Stomach (tissue), 9 donors: ENCODE data around the gene PLEKHM3. TPM values are rescaled to one million over a fixed set of nuclear protein-coding genes. Genes with fewer than 3 reads are reported as not detected.
A peak's percentile ranks its signal among the peaks of the same experiment; 100 is the strongest.

Source experiments
- DNase-seq, 2 donors: peaks; one replicate each; pipeline versions ENCODE4 v3.0.0 to v3.0.0-alpha.2; 2013 to 2019
- H3K27ac ChIP-seq, 5 donors: fragments of 200-600 bp in 4 of 5; sonication (generic) in 4 of 5; one replicate each; pipeline ENCODE4 v1.5.1; 2013 to 2019; ENCODE audit warnings: mild to moderate bottlenecking in 1 of 5, moderate library complexity in 1 of 5
- H3K27me3 ChIP-seq, 3 donors: fragments of 200-600 bp; sonication (generic); one replicate each; pipeline ENCODE4 v1.5.1; 2017 to 2019; ENCODE audit warnings: mixed run types in 1 of 3
- H3K36me3 ChIP-seq, 4 donors: fragments of 200-600 bp; sonication (generic); 1 replicate in 3 of 4; 2 replicates in 1 of 4; pipeline ENCODE4 v1.5.1; 2016 to 2019
- H3K4me1 ChIP-seq, 4 donors: fragments of 200-600 bp; sonication (generic); one replicate each; pipeline ENCODE4 v1.5.1; 2016 to 2019
- H3K4me3 ChIP-seq, 4 donors: fragments of 200-600 bp; sonication (generic) in 3 of 4; one replicate each; pipeline ENCODE4 v1.5.1; 2016 to 2019; ENCODE audit warnings: mild to moderate bottlenecking in 1 of 4
- H3K9me3 ChIP-seq, 4 donors: fragments of 200-600 bp; sonication (generic); one replicate each; pipeline ENCODE4 v1.5.1; 2016 to 2019
- CTCF ChIP-seq, 7 experiments: fragments of 450-650 bp in 4 of 7; fragments of 200-600 bp in 3 of 7; sonication (generic) in 3 of 7; IDR thresholded peaks; one replicate each; pipeline ENCODE4 v1.5.1; 2016 to 2019; ENCODE audit warnings: antibody characterized with exemption in 7 of 7, control low read depth in 2 of 7, mild to moderate bottlenecking in 1 of 7
- EP300 ChIP-seq: sonication (generic); formaldehyde crosslinking; IDR thresholded peaks from one replicate; pipeline ENCODE4 v1.6.1; 2017; ENCODE audit warnings: antibody characterized with exemption
- POLR2A ChIP-seq, 4 donors: fragments of 450-650 bp; IDR thresholded peaks; one replicate each; pipeline ENCODE4 v1.6.1; 2016; ENCODE audit warnings: antibody characterized with exemption in 4 of 4, control low read depth in 2 of 4, mild to moderate bottlenecking in 1 of 4, moderate library complexity in 1 of 4
- POLR2AphosphoS5 ChIP-seq, 3 donors: sonication (generic); formaldehyde crosslinking; IDR thresholded peaks; one replicate each; pipeline ENCODE4 v1.6.1; 2016; ENCODE audit warnings: antibody characterized with exemption in 3 of 3
- WGBS, 5 donors: extraction: QIAGEN DNeasy Blood & Tissue Kit in 3 of 5; methylation state at CpG; one replicate each; pipeline versions ENCODE4 v1.1.5 to v1.1.7; 2013 to 2018; 5-methylcytosine and 5-hydroxymethylcytosine counted together
- intact Hi-C: fragments of 100-400 bp; cut with DNase I; formaldehyde crosslinking; loops from one replicate; pipeline ENCODE4 v1.15.1; 2023; ENCODE audit warnings: low total_unique reads
- polyA plus RNA-seq, 3 donors: library from polyadenylated mRNA; stranded (reverse); fragments of 200-250 nt; gene quantifications; one replicate each; pipeline ENCODE4 v1.2.3, GENCODE V29; 2013
- total RNA-seq, 5 donors: library from RNA; depleted of rRNA; stranded (reverse); fragments of >200 nt; gene quantifications; one replicate each; pipeline versions ENCODE4 v1.1.0 to v1.2.3, GENCODE V29; 2014 to 2016
- donor health status: healthy with polysubstance abuse.
- donor health status: Bipolar disorder and iron deficiency.
- donor health status: healthy.

Gene PLEKHM3
- total and polyA plus RNA-seq, 8 donors = 2.1 to 35.1 (median 5.4) TPM

GRCh38 chr2:207845202-207845864, 180.0 kb downstream of the PLEKHM3 start:
- peaks cover 18 to 58% (median 39%) of the 10 kb centered on the region in 4 donors for H3K4me1 ChIP-seq
- intact Hi-C loops = no loop called here
- no peaks in the 10 kb centered on the region for H3K36me3 ChIP-seq
- H3K9me3 ChIP-seq = no peaks in the 10 kb centered on the region
- DNase-seq = no peak
- peak overlapping the region in 4 of 5 donors; percentile 73 to 86 (median 80) for H3K27ac ChIP-seq
- 27 to 65% (median 41%) methylated on average over 3 of the region's 3 CpGs for WGBS, 5 donors
- no peaks in the 10 kb centered on the region for H3K27me3 ChIP-seq
- H3K4me3 ChIP-seq = no peak overlapping the region
- TF ChIP-seq POLR2A (IDR thresholded peaks at IDR 0.05) = no peak

DNA sequence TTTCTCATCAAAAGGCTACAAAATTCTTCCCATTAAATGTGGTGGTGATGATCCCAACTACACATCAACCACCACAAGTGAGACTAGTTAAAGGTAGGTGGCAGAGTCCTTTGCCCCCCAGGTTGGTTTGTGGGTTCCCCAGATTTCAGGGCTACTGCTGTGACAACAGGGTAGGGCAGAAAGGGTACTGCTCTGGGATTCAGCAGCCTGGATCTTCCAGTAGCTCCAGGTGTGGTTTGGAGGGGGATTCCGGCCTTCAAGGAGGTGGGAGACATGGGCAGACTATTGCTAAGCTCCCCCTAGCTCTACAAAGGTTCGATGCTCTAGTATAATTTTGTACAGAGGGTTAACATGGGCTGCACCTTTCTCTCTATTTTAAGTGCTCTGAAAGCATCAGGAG, 180.7 kb downstream of the PLEKHM3 start:
- intact Hi-C loops = no loop called here
- Histone ChIP-seq H3K27me3 (no peaks in the 10 kb centered on the region), H3K36me3 (no peaks in the 10 kb centered on the region), H3K4me1 (peaks cover 18 to 51% (median 33%) of the 10 kb centered on the region in 4 donors), H3K27ac (peak overlapping the region; percentile 72 to 86 (median 83)), H3K4me3 (no peak overlapping the region), H3K9me3 (no peaks in the 10 kb centered on the region)
- WGBS, 5 donors = 45 to 75% (median 62%) methylated on average over 2 of the region's 2 CpGs
- no peak for DNase-seq
- TF ChIP-seq EP300 (no peak), POLR2A (IDR thresholded peaks at IDR 0.05) (no peak), CTCF (IDR thresholded peaks at IDR 0.05) (no peak), POLR2AphosphoS5 (IDR thresholded peaks at IDR 0.05) (no peak)

DNA sequence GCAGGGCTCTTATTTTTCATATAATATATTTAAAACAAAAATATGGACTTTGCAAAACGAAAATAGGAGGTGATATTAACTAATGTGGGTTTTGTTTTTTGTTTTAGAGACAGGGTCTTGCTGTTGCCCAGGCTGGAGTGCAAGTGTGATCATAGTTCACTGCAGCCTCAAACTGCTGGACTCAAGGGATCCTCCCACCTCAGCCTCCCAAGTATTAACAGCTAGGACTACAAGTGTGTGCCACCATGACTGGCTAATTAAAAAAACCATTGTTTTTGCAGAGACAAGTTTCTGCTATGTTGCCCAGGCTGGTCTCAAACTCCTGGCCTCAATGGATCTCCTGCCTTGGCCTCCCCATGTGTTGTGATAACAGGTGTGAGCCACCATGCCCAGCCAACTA, 185.2 kb downstream of the PLEKHM3 start:
- H3K27me3 ChIP-seq = no peaks in the 10 kb centered on the region
- no peaks in the 10 kb centered on the region for H3K9me3 ChIP-seq
- H3K36me3 ChIP-seq = no peaks in the 10 kb centered on the region
- 78 to 92% (median 87%) methylated on average over 1 of the region's 1 CpG for WGBS, 5 donors
- no peak overlapping the region for H3K4me3 ChIP-seq
- intact Hi-C loops = no loop called here
- H3K4me1 ChIP-seq = peaks cover 7 to 27% (median 16%) of the 10 kb centered on the region in 4 donors
- DNase-seq = no peak
- TF ChIP-seq POLR2AphosphoS5 (IDR thresholded peaks at IDR 0.05) (no peak), EP300 (no peak), POLR2A (IDR thresholded peaks at IDR 0.05) (no peak), CTCF (IDR thresholded peaks at IDR 0.05) (no peak)
- no peak overlapping the region for H3K27ac ChIP-seq

DNA sequence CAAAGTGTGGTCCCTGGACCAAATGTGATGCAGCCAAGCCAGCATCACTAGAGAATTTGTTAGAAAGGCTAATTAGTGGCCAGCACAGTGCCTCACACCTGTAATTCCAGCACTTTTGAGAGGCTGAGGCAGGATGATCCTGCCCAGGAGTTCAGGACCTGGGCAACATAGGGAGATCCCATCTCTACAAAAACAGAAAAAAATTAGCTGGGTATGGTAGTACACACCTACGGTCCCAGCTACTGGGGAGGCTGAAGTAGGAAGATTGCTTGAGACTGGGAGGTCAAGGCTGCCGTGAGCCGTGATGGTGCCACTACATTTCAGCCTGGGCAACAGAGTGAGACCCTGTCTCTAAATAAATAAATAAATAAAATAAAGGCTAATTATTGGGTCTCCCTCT, 185.8 kb downstream of the PLEKHM3 start:
- intact Hi-C loops = no loop called here
- Histone ChIP-seq H3K27ac (no peak overlapping the region), H3K4me1 (peaks cover 7 to 22% (median 13%) of the 10 kb centered on the region in 4 donors), H3K9me3 (no peaks in the 10 kb centered on the region), H3K36me3 (no peaks in the 10 kb centered on the region), H3K4me3 (no peak overlapping the region), H3K27me3 (no peaks in the 10 kb centered on the region)
- TF ChIP-seq CTCF (IDR thresholded peaks at IDR 0.05) (no peak), POLR2AphosphoS5 (IDR thresholded peaks at IDR 0.05) (no peak), EP300 (no peak), POLR2A (IDR thresholded peaks at IDR 0.05) (no peak)
- no peak for DNase-seq
- 95 to 100% (median 97%) methylated on average over 3 of the region's 3 CpGs for WGBS, 5 donors

GRCh38 chr2:207839028-207839427, 186.3 kb downstream of the PLEKHM3 start:
- H3K9me3 ChIP-seq = no peaks in the 10 kb centered on the region
- 93 to 100% (median 97%) methylated on average over 1 of the region's 1 CpG for WGBS, 5 donors
- no peak for DNase-seq

More at GRCh38 chr2:207839028-207839427, 186.3 kb downstream of the PLEKHM3 start:
- H3K4me1 ChIP-seq = peaks cover 7 to 20% (median 11%) of the 10 kb centered on the region in 4 donors
- intact Hi-C loops = no loop called here
- no peak overlapping the region for H3K27ac ChIP-seq
- no peaks in the 10 kb centered on the region for H3K36me3 ChIP-seq
- no peak overlapping the region for H3K4me3 ChIP-seq
- no peak for TF ChIP-seq POLR2A (IDR thresholded peaks at IDR 0.05)
- no peak for TF ChIP-seq CTCF (IDR thresholded peaks at IDR 0.05)
- no peak for TF ChIP-seq POLR2AphosphoS5 (IDR thresholded peaks at IDR 0.05)
- no peak for TF ChIP-seq EP300
- no peaks in the 10 kb centered on the region for H3K27me3 ChIP-seq
